Thoracic aorta (tissue), 2 donors: ENCODE measurements around the gene OSBPL7. TPM values are rescaled to one million over a fixed set of nuclear protein-coding genes. Genes with fewer than 3 reads are reported as not detected.

Experiments used
- ATAC-seq: fragments of 150-250 bp; one replicate; pipeline ENCODE4 v1.8.0; 2017; ENCODE audit warnings: low read depth; ENCODE audit not compliant: insufficient number of reproducible peaks, low FRiP score
- DNase-seq: peaks from one replicate; pipeline ENCODE4 v3.0.0-alpha.2; 2020; ENCODE audit warnings: low spot score
- H3K27ac ChIP-seq, 2 donors: fragments of 200-600 bp; sonication (generic); 1 replicate in 1 of 2; 2 replicates in 1 of 2; pipeline ENCODE4 v1.5.1; 2016; ENCODE audit warnings: mild to moderate bottlenecking in 2 of 2, moderate library complexity in 2 of 2
- H3K27me3 ChIP-seq: fragments of 200-600 bp; sonication (generic); replicated peaks from 2 replicates; pipeline ENCODE4 v1.6.0; 2016; ENCODE audit warnings: mild to moderate bottlenecking; ENCODE audit not compliant: insufficient read depth
- H3K36me3 ChIP-seq: fragments of 200-600 bp; sonication (generic); one replicate; pipeline ENCODE4 v1.5.1; 2016
- H3K4me1 ChIP-seq, 2 donors: fragments of 200-600 bp; sonication (generic); 1 replicate in 1 of 2; 2 replicates in 1 of 2; pipeline versions ENCODE4 v1.5.1 to v1.6.0; 2016; ENCODE audit warnings: low read depth in 2 of 2, mild to moderate bottlenecking in 1 of 2; ENCODE audit not compliant: control insufficient read depth in 1 of 2
- H3K4me3 ChIP-seq: fragments of 200-600 bp; sonication (generic); 2 replicates; pipeline ENCODE4 v1.5.1; 2016; ENCODE audit warnings: mild to moderate bottlenecking
- H3K9me3 ChIP-seq: fragments of 200-600 bp; sonication (generic); 2 replicates; pipeline ENCODE4 v1.5.1; 2016
- total RNA-seq, 2 donors: library from RNA; depleted of rRNA; stranded (reverse); fragments of >200 nt; gene quantifications; one replicate each; pipeline versions ENCODE4 v1.1.0 to v1.2.3, GENCODE V29; 2016
- TF ChIP-seq, protein P1 (sequence below): fragments of 200-600 bp; sonication (generic); IDR thresholded peaks from one replicate; pipeline ENCODE4 v1.5.1; 2019; ENCODE audit warnings: antibody characterized with exemption

OSBPL7 gene
- total RNA-seq, 2 donors from 2014 or later: 15.5 to 20.0 TPM

DNA sequence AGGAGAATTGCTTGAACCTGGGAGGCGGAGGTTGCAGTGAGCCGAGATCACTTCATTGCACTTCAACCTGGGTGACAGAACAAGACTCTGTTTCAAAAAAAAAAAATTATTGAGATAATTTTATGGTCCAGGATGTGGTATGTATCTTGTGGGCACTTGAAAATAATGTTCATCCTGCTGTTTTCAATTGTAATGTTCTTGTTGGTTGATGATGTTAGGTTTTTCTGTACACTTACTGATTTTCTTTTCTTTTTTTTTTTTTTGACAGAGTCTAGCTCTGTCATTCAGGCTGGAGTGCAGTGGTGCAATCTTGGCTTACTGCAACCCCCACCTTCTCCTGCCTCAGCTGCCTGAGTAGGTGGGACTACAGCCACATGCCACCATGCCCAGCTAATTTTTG is 58.9 kb downstream of the OSBPL7 start:
- no peak for DNase-seq
- H3K27me3 ChIP-seq: peaks cover 4% of the 10 kb centered on the region
- H3K36me3 ChIP-seq: no peaks in the 10 kb centered on the region
- peaks cover 20% of the 10 kb centered on the region for H3K9me3 ChIP-seq
- H3K27ac ChIP-seq: no peak overlapping the region
- no peak overlapping the region for H3K4me3 ChIP-seq
- TF ChIP-seq, protein P1, sequence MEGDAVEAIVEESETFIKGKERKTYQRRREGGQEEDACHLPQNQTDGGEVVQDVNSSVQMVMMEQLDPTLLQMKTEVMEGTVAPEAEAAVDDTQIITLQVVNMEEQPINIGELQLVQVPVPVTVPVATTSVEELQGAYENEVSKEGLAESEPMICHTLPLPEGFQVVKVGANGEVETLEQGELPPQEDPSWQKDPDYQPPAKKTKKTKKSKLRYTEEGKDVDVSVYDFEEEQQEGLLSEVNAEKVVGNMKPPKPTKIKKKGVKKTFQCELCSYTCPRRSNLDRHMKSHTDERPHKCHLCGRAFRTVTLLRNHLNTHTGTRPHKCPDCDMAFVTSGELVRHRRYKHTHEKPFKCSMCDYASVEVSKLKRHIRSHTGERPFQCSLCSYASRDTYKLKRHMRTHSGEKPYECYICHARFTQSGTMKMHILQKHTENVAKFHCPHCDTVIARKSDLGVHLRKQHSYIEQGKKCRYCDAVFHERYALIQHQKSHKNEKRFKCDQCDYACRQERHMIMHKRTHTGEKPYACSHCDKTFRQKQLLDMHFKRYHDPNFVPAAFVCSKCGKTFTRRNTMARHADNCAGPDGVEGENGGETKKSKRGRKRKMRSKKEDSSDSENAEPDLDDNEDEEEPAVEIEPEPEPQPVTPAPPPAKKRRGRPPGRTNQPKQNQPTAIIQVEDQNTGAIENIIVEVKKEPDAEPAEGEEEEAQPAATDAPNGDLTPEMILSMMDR: no peak
- ATAC-seq: no peak
- H3K4me1 ChIP-seq: no peaks in the 10 kb centered on the region

DNA sequence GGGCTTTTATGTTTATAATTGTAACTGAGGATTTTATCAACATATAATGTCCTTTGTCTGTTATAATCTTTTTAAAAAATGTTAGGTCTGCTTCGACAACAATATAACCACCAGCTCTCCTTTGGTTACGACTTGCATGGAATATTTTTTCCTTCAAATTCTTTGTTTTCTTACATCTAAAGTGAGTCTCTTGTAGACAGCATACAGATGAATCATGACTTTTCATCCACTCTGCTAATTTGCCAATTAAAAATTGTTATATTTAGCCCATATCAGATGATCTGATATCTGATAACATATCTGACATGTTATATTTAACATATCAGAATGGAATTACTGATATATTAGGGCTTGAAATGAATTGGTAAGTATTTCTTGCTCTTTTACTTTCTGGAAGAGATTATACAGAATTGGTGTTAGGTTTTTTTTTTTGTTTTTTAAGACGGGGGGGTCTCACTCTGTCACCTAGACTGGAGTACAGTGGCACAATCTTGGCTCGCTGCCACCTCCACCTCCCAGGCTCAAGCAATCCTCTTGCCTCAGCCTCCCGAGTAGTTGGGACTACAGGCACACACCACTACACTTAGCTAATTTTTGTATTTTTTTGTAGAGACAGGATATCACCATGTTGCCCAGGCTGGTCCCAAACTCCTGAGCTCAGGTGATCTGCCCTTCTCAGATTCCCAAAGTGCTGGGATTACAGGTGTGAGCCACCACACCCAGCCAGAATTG is 61.0 kb downstream of the OSBPL7 start:
- Histone ChIP-seq H3K9me3 (peaks cover 20% of the 10 kb centered on the region), H3K27me3 (peaks cover 4% of the 10 kb centered on the region), H3K4me1 (no peaks in the 10 kb centered on the region), H3K36me3 (no peaks in the 10 kb centered on the region), H3K4me3 (no peak overlapping the region), H3K27ac (no peak overlapping the region)
- DNase-seq (no peak), ATAC-seq (no peak)
- TF ChIP-seq, protein P1: no peak

DNA sequence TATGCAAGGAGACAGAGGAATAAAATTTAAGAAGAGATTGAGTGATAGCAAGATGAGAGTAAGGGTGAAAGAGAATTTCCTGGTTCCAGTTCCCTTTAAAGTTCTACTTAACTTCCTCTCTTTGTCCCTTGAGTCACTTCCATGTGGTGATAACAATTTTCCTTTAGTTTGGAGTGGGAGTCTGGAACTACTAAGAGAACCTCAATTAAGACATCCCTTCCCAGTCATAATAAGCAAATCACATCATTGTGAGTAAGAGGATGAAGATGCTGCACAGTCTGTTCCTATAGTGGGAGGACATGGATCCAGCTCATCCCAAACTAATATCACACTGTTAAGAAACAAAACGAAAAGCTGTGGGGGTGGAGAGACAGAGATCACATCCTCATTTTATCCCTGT is 64.2 kb downstream of the OSBPL7 start:
- H3K4me1 ChIP-seq: no peaks in the 10 kb centered on the region
- H3K9me3 ChIP-seq: peaks cover 16% of the 10 kb centered on the region
- H3K27ac ChIP-seq: no peak overlapping the region
- no peak overlapping the region for H3K4me3 ChIP-seq
- H3K36me3 ChIP-seq: no peaks in the 10 kb centered on the region
- TF ChIP-seq, protein P1: no peak
- ATAC-seq (no peak), DNase-seq (no peak)
- H3K27me3 ChIP-seq: no peaks in the 10 kb centered on the region

Other genes with a start within 250 kb of the OSBPL7 start
- gene KPNB1, start 171.9 kb downstream of the OSBPL7 start, total RNA-seq: 100 to 1,000 TPM; 199 to 223 TPM
- gene TBKBP1, start 127.6 kb downstream of the OSBPL7 start, total RNA-seq: 10 to 100 TPM in 1 of 2 donors, 1 to 10 TPM in 1; 8.8 to 19.1 TPM
- gene TBX21, start 88.6 kb downstream of the OSBPL7 start, total RNA-seq: 1 to 10 TPM in 1 of 2 donors, not detected in 1; 1.8 TPM
- gene MRPL10, start 9.7 kb upstream of the OSBPL7 start, total RNA-seq: 10 to 100 TPM; 25.8 to 34.8 TPM
- under 1 TPM in 1 of 2 donors, not detected in 1; 0.42 TPM for gene LRRC46, start 9.9 kb upstream of the OSBPL7 start, total RNA-seq
- 10 to 100 TPM; 22.9 to 29.3 TPM for gene SCRN2, start 19.5 kb upstream of the OSBPL7 start, total RNA-seq
- gene SP6, start 29.4 kb upstream of the OSBPL7 start, total RNA-seq: not detected
- 10 to 100 TPM in 1 of 2 donors, 1 to 10 TPM in 1; 6.4 to 10.9 TPM for gene SP2, start 74.4 kb upstream of the OSBPL7 start, total RNA-seq
- gene PNPO, start 119.8 kb upstream of the OSBPL7 start, total RNA-seq: 10 to 100 TPM; 16.9 to 28.9 TPM
- 1 to 10 TPM in 1 of 2 donors, not detected in 1; 1.4 TPM for gene PRR15L, start 136.1 kb upstream of the OSBPL7 start, total RNA-seq
- gene CDK5RAP3, start 149.3 kb upstream of the OSBPL7 start, total RNA-seq: 100 to 1,000 TPM; 125 to 192 TPM
- 10 to 100 TPM; 46.8 to 70.9 TPM for gene COPZ2, start 216.0 kb upstream of the OSBPL7 start, total RNA-seq
- gene NFE2L1, start 226.6 kb upstream of the OSBPL7 start, total RNA-seq: 100 to 1,000 TPM; 131 to 155 TPM